ENCODE results near the gene JPT2.

DNA sequence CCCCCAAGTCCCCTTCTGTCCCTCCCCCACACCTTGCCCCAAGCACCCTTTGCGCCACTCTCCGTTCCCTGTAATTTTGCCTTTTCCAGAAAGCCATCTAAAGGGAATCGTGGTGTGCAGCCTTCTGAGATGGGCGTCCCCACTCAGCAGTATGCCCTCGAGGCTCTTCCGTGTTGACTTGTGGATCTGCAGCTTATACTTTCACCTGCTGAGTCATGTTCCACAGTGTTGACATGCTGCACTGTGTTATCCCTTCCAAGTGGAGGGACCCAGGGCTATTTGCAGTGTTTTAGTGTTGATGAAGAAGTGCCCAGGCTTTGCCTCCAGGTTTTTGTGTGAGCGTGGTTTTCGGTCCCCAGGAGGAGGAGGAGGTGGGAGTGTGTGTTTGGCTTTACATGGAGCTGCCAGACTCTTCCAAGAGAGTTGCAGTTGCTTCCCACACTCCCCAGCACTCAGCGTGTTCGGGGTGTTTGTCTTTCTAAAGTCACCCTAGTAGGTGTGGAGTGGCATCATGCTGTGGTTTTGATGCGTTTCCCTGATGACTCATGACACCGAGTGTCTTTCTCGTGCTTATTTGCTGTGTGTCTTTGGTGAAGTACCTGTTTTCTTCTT lies 32.1 kb upstream of the JPT2 start:
- TF ChIP-seq, protein P1, sequence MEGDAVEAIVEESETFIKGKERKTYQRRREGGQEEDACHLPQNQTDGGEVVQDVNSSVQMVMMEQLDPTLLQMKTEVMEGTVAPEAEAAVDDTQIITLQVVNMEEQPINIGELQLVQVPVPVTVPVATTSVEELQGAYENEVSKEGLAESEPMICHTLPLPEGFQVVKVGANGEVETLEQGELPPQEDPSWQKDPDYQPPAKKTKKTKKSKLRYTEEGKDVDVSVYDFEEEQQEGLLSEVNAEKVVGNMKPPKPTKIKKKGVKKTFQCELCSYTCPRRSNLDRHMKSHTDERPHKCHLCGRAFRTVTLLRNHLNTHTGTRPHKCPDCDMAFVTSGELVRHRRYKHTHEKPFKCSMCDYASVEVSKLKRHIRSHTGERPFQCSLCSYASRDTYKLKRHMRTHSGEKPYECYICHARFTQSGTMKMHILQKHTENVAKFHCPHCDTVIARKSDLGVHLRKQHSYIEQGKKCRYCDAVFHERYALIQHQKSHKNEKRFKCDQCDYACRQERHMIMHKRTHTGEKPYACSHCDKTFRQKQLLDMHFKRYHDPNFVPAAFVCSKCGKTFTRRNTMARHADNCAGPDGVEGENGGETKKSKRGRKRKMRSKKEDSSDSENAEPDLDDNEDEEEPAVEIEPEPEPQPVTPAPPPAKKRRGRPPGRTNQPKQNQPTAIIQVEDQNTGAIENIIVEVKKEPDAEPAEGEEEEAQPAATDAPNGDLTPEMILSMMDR (IDR thresholded peaks at IDR 0.05) = no peak
- no peak for TF ChIP-seq POLR2AphosphoS5 (IDR thresholded peaks at IDR 0.05)
- no peak for TF ChIP-seq EP300 (IDR thresholded peaks at IDR 0.05)

Data from suprapubic skin (tissue), 4 donors.